ENCODE data around the gene IFT27. TPM values are rescaled to one million over a fixed set of nuclear protein-coding genes. Genes with fewer than 3 reads are reported as not detected.

The IFT27 gene
- total RNA-seq, 6 experiments from 2014 or later = 14.4 to 22.0 (median 17.5) TPM

DNA sequence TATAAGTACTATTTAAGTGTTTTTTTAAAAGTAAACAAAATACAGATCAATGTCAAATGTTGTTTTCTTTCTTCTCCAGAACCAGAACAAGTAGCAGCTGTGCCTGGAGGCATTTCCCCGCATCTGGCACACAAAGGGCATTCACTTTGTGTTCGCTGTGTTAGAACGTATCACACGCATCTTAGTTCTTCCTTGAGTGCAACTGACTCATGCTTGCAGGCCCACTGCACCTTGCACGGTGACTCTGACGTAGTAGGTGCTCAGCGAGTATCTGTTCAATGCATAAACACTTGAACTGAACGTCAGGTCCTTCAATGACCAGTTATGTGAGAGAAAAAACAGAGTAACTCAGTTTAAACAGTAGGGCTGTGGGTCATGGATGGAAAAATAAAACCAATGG lies 3.5 kb downstream of the IFT27 start:
- Mint-ChIP-seq H3K36me3 (ENCODE audit: low read depth) (peaks cover 11% of the 10 kb centered on the region), H3K4me3 (no peak overlapping the region), H3K9me3 (no peaks in the 10 kb centered on the region), H3K27ac (no peak overlapping the region), H3K27me3 (ENCODE audit: insufficient read depth) (peaks cover 8% of the 10 kb centered on the region), H3K4me1 (ENCODE audit: low read depth) (peaks cover 16% of the 10 kb centered on the region)
- TF ChIP-seq, protein P1, sequence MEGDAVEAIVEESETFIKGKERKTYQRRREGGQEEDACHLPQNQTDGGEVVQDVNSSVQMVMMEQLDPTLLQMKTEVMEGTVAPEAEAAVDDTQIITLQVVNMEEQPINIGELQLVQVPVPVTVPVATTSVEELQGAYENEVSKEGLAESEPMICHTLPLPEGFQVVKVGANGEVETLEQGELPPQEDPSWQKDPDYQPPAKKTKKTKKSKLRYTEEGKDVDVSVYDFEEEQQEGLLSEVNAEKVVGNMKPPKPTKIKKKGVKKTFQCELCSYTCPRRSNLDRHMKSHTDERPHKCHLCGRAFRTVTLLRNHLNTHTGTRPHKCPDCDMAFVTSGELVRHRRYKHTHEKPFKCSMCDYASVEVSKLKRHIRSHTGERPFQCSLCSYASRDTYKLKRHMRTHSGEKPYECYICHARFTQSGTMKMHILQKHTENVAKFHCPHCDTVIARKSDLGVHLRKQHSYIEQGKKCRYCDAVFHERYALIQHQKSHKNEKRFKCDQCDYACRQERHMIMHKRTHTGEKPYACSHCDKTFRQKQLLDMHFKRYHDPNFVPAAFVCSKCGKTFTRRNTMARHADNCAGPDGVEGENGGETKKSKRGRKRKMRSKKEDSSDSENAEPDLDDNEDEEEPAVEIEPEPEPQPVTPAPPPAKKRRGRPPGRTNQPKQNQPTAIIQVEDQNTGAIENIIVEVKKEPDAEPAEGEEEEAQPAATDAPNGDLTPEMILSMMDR (IDR thresholded peaks at IDR 0.05) = no peak
- DNase-seq = no peak

DNA sequence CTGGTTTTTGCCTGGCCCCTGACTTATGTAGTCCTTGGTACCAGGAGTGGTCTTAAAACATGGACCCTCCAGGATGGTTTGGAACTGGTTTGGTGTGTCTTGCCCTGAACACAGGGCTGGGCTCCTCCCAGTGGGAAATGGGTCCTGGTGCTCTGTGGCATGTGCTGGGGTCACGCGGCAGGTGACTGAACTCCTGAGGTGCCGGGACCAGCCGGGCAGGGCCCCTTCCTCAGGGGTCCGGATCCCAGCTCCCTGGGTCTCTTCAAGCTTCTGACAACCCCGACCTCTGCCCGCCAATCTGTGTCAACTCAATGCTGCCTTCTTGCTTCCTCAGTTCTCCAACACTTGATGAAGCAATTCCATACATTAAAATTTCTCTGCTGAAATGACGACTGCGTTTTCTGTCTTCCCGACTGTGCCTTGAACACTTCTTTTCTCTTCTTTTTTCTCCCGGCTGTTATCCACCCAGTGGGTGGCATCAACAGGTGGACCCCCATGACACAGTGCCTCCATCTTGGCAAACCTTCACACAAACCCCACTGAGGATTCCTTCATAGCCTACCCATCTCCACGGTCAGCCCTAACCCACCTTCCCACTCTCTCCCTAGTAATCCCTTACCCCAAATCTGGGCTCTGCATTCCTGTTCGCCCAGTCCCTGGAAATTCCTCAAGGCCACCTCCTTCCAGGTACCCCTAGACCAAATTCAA lies 4.4 kb downstream of the IFT27 start:
- Mint-ChIP-seq H3K27me3 (ENCODE audit: insufficient read depth) (peaks cover 6% of the 10 kb centered on the region), H3K4me1 (ENCODE audit: low read depth) (peaks cover 12% of the 10 kb centered on the region), H3K36me3 (ENCODE audit: low read depth) (peaks cover 9% of the 10 kb centered on the region), H3K4me3 (no peak overlapping the region), H3K9me3 (no peaks in the 10 kb centered on the region), H3K27ac (no peak overlapping the region)
- no peak for DNase-seq
- TF ChIP-seq, protein P1 (IDR thresholded peaks at IDR 0.05) = no peak

DNA sequence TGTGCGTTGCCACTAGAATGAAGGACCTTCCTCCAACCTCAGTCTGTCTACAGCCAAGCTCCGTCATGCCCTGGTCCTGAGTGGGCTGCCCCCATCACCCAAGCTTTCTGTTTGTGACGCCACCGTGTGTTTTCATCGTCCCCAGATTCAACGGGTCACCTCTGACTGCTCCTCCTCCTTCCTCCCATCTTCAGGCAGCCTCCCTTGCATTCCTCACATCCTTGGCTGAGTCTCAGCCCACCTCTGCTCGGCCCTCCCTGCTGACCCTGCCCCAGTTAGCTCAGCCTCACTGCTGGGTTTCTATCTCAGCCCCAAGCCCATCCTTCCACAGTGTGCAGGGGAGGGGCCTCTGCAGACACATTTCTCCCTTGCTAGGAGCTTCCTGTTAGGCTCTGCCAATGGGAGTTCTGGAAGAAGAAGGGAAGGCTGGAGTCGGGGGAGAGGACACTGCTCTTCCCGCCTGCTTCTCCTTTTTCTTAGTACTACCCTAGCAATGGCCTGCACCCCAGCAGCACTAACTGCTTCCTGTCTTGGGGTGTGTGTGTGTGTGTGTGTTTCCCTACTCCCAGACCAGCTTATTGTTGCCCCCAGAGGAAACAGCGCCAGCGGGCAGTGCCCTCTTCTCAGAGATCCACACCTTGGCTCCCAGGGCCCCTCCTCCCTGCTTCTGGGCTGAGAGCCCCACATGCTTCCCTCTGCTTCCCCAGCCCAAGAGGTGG lies 5.2 kb downstream of the IFT27 start:
- peaks cover 6% of the 10 kb centered on the region for H3K27me3 Mint-ChIP-seq (ENCODE audit: insufficient read depth)
- H3K27ac Mint-ChIP-seq = no peak overlapping the region
- TF ChIP-seq, protein P1 (IDR thresholded peaks at IDR 0.05) = no peak
- no peak overlapping the region for H3K4me3 Mint-ChIP-seq
- H3K36me3 Mint-ChIP-seq (ENCODE audit: low read depth) = peaks cover 7% of the 10 kb centered on the region
- no peaks in the 10 kb centered on the region for H3K9me3 Mint-ChIP-seq
- H3K4me1 Mint-ChIP-seq (ENCODE audit: low read depth) = peaks cover 15% of the 10 kb centered on the region
- DNase-seq = no peak

DNA sequence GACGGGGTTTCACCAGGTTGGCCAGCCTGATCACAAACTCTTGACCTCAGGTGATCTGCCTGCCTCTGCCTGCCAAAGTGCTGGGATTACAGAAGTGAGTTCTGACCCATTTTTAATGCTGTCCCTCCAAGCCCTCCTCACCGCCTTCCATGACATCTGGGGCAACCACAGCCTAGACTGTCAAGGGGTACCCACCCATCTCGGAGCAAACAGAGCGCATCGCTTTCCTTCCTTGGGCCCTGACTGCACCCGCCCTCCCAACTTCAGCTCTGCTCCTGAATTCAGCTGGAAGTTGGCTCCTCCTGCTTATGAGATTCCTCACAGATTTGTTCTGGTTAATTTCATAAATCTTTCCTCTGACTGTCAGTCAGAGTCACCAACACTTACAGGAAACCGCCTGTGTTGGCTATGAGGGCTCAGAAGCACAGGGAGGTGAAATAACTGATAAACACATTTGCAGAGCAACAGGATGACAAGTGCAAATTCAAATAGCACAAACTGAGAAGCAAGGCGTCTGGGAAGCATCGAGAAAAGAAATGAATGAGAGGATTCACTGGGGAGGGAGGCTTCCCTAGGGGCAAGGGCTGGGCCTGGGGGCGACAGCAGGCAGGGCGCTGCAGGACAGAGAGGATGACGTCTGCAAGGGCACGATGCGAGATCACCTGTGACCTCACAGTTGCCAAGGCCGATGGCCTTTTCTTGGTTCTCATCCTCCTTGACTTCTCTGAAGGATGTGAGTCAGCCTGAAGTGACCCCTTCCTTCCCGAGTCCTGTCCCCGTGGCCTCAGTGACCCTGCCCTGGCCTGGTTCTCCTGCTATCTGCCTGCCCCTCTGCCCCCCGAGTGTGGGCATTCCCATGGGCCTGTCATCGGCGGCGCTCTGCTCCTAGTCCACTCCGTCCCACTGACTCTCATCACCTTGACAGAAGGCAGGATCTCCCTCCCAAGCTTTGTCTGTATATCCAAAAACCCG lies 6.1 kb downstream of the IFT27 start:
- Mint-ChIP-seq H3K36me3 (ENCODE audit: low read depth) (peaks cover 7% of the 10 kb centered on the region), H3K9me3 (no peaks in the 10 kb centered on the region), H3K4me1 (ENCODE audit: low read depth) (peaks cover 9% of the 10 kb centered on the region), H3K27ac (no peak overlapping the region), H3K4me3 (no peak overlapping the region), H3K27me3 (ENCODE audit: insufficient read depth) (peaks cover 6% of the 10 kb centered on the region)
- TF ChIP-seq, protein P1 (IDR thresholded peaks at IDR 0.05) = no peak
- DNase-seq = no peak

DNA sequence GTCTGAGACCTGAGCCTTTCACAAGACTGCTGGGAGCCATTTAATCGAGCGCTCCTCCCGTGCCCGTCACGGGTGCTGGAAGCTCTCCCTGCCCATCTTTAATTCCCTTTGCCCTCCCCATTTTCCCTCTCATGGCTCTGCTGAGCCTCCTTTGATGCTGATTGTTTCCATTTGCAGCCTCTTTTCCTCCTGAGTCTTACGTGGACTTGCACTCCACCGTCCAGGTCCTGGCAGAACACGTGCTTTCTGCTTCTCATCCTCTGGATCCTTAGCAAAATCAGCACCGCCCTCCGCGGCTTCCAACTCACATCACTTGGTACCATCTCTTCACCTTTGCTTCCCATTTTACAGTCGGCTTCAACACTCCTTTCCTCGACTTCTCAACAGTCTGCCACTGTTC lies 7.3 kb downstream of the IFT27 start:
- no peak for DNase-seq
- no peak overlapping the region for H3K4me3 Mint-ChIP-seq
- H3K36me3 Mint-ChIP-seq (ENCODE audit: low read depth) = peaks cover 7% of the 10 kb centered on the region
- H3K27ac Mint-ChIP-seq = no peak overlapping the region
- peaks cover 8% of the 10 kb centered on the region for H3K4me1 Mint-ChIP-seq (ENCODE audit: low read depth)
- H3K9me3 Mint-ChIP-seq = no peaks in the 10 kb centered on the region
- TF ChIP-seq, protein P1 (IDR thresholded peaks at IDR 0.05) = no peak
- H3K27me3 Mint-ChIP-seq (ENCODE audit: insufficient read depth) = peaks cover 6% of the 10 kb centered on the region
